HUES6 (cell line): ENCODE data around the gene USP11.
A peak's percentile ranks its signal among the peaks of the same experiment; 100 is the strongest.

Source experiments
- H3K27ac ChIP-seq: 2 replicates; pipeline ENCODE4 v1.7.0; 2013; ENCODE audit warnings: low read depth, mild to moderate bottlenecking, low read length, inconsistent platforms
- H3K27me3 ChIP-seq: 2 replicates; pipeline ENCODE4 v1.6.1; 2013; ENCODE audit warnings: low read length; ENCODE audit not compliant: control insufficient read depth, insufficient read depth
- H3K36me3 ChIP-seq: 2 replicates; pipeline ENCODE4 v1.6.1; 2013; ENCODE audit warnings: low read length; ENCODE audit not compliant: control insufficient read depth, insufficient read depth
- H3K4me1 ChIP-seq: 2 replicates; pipeline ENCODE4 v1.6.1; 2013; ENCODE audit warnings: low read length; ENCODE audit not compliant: control insufficient read depth, insufficient read depth
- H3K4me3 ChIP-seq: 2 replicates; pipeline ENCODE4 v1.5.1; 2013; ENCODE audit warnings: low read depth, low read length
- H3K9ac ChIP-seq: one replicate; pipeline ENCODE4 v1.6.1; 2013; ENCODE audit warnings: mild to moderate bottlenecking, low read length
- H3K9me3 ChIP-seq: 2 replicates; pipeline ENCODE4 v1.6.1; 2013; ENCODE audit warnings: low read depth, low read length; ENCODE audit not compliant: control insufficient read depth, insufficient read depth

Gene USP11

GRCh38 chrX:47194194-47194787, 38.5 kb upstream of the USP11 start:
- H3K9me3 ChIP-seq, result no peaks in the 10 kb centered on the region
- no peaks in the 10 kb centered on the region for H3K27me3 ChIP-seq
- H3K4me1 ChIP-seq, result peaks cover 57% of the 10 kb centered on the region
- H3K27ac ChIP-seq, result peak overlapping the region; percentile 93
- peak overlapping the region; percentile 98 for H3K9ac ChIP-seq
- peak overlapping the region; percentile 86 for H3K4me3 ChIP-seq
- peaks cover 43% of the 10 kb centered on the region for H3K36me3 ChIP-seq

GRCh38 chrX:47196098-47196497, 36.7 kb upstream of the USP11 start:
- no peaks in the 10 kb centered on the region for H3K9me3 ChIP-seq
- H3K4me1 ChIP-seq, result peaks cover 53% of the 10 kb centered on the region
- H3K27ac ChIP-seq, result no peak overlapping the region
- H3K4me3 ChIP-seq, result peak overlapping the region; percentile 40; the same call in 1 of the 2 replicates
- peaks cover 59% of the 10 kb centered on the region for H3K36me3 ChIP-seq
- H3K27me3 ChIP-seq, result no peaks in the 10 kb centered on the region
- H3K9ac ChIP-seq, result peak overlapping the region; percentile 21

- H3K27ac ChIP-seq, result peak overlapping the region; percentile 60; the same call in 1 of the 2 replicates
- H3K4me3 ChIP-seq, result peak overlapping the region; percentile 40
These were observed 35.3 kb upstream of the USP11 start for GRCh38 chrX:47197526-47197925.

DNA sequence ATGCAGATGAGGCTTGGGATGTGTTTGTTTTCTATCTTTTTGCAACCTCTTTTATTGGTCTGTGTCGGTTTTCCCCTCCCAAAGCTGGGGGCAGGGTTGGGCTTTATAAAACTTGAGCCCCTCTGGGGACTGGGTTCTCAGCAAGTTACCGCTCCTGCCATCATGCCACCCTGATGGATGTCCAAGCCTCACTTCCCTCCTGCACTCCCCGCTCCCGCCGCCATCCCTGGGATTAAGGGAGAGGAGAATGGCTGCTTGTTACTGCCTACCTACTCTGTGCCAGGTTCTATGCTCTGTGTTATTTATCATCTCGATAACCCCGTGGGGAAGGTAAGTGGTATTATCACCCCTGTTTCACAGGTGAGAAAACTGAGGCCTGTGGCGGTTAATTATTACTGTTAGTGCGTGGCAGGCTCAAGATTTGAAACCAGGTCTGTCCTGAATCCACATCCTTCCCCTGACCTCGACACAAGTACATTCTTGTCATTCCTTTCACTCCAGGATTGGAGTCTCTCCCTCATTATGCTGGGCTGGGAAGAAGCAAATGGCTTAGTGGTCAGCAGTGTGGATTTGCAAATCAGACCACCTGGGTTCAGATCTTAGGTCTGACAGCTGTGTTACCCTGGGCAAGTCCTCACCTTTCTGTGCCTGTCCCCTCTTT, 34.7 kb upstream of the USP11 start:
- peak overlapping the region; percentile 40; the same call in 1 of the 2 replicates for H3K4me3 ChIP-seq
- H3K27me3 ChIP-seq, result no peaks in the 10 kb centered on the region
- H3K9me3 ChIP-seq, result no peaks in the 10 kb centered on the region
- H3K4me1 ChIP-seq, result peaks cover 43% of the 10 kb centered on the region
- peak overlapping the region; percentile 75 for H3K9ac ChIP-seq
- peak overlapping the region; percentile 60 for H3K27ac ChIP-seq
- peaks cover 80% of the 10 kb centered on the region for H3K36me3 ChIP-seq

More at GRCh38 chrX:47197526-47197925, 35.3 kb upstream of the USP11 start:
- Histone ChIP-seq H3K4me1 (peaks cover 48% of the 10 kb centered on the region), H3K27me3 (no peaks in the 10 kb centered on the region), H3K9me3 (no peaks in the 10 kb centered on the region), H3K36me3 (peaks cover 73% of the 10 kb centered on the region), H3K9ac (peak overlapping the region; percentile 75)

DNA sequence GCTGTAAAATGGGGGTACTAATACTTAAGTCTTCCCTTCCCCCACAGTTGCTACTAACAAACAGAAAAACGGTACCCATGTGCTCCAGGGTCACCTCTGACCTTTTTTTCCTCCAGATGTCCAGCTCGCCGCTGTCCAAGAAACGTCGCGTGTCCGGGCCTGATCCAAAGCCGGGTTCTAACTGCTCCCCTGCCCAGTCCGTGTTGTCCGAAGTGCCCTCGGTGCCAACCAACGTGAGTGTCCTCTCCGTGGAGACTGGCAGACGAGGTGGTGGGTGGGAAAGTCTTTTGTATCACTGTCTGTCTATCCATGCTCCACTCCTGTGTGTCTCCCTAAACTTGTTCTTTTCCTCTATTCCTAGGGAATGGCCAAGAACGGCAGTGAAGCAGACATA, 34.1 kb upstream of the USP11 start:
- H3K9ac ChIP-seq, result peak overlapping the region; percentile 75
- peak overlapping the region; percentile 40; the same call in 1 of the 2 replicates for H3K4me3 ChIP-seq
- no peaks in the 10 kb centered on the region for H3K9me3 ChIP-seq
- H3K27ac ChIP-seq, result peak overlapping the region; percentile 57
- peaks cover 43% of the 10 kb centered on the region for H3K4me1 ChIP-seq
- H3K36me3 ChIP-seq, result peaks cover 85% of the 10 kb centered on the region
- H3K27me3 ChIP-seq, result no peaks in the 10 kb centered on the region

DNA sequence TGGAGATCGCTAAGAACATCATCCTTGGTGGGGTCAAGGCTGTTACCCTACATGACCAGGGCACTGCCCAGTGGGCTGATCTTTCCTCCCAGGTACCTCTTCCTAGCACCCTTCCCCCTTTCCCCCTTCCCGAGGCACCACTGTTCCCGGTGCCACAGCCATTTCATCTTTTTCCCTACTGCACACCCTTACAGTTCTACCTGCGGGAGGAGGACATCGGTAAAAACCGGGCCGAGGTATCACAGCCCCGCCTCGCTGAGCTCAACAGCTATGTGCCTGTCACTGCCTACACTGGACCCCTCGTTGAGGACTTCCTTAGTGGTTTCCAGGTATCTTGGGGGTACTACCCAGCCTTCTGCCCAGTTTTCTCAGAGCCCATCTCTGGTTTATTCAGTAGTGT, 33.5 kb upstream of the USP11 start:
- Histone ChIP-seq H3K27me3 (no peaks in the 10 kb centered on the region), H3K27ac (peak overlapping the region; percentile 57; the same call in 1 of the 2 replicates), H3K9ac (no peak overlapping the region), H3K36me3 (peaks cover 91% of the 10 kb centered on the region), H3K9me3 (no peaks in the 10 kb centered on the region), H3K4me3 (no peak overlapping the region), H3K4me1 (peaks cover 43% of the 10 kb centered on the region)

DNA sequence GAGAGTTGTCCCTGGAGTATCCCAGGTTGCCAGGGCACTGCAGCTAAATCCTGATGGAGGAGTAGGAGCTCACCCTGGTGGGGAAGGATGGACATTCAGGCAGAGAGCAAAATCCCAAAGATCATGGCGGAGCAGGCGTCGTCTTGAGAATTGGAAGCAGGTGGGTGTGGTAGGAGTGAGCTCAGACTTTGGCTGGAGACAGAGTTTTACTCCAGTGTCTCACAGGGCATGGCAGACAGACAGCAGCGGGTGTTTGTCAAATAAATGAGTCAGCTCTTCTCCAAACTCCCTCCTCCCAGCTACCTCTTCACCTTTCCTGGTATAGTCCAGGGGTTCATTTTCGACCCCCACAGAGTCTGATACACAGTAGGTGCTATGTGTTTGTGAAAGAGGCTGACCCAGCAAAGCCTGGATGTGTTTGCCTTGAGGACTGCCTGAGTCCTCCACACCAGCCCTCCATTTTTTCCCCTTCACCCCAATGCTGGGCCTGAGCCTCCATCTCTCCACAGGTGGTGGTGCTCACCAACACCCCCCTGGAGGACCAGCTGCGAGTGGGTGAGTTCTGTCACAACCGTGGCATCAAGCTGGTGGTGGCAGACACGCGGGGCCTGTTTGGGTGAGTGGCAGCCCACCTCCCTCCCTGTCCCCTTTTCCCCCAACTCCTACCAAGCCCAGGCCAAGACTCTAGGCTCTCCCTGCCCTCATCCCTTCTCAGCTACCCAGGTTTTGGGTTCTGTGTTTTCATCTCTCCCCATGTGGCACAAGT, 32.2 kb upstream of the USP11 start:
- no peaks in the 10 kb centered on the region for H3K27me3 ChIP-seq
- H3K4me1 ChIP-seq, result peaks cover 35% of the 10 kb centered on the region
- no peak overlapping the region for H3K9ac ChIP-seq
- H3K4me3 ChIP-seq, result no peak overlapping the region
- H3K27ac ChIP-seq, result no peak overlapping the region
- H3K36me3 ChIP-seq, result peaks cover 98% of the 10 kb centered on the region
- H3K9me3 ChIP-seq, result no peaks in the 10 kb centered on the region

DNA sequence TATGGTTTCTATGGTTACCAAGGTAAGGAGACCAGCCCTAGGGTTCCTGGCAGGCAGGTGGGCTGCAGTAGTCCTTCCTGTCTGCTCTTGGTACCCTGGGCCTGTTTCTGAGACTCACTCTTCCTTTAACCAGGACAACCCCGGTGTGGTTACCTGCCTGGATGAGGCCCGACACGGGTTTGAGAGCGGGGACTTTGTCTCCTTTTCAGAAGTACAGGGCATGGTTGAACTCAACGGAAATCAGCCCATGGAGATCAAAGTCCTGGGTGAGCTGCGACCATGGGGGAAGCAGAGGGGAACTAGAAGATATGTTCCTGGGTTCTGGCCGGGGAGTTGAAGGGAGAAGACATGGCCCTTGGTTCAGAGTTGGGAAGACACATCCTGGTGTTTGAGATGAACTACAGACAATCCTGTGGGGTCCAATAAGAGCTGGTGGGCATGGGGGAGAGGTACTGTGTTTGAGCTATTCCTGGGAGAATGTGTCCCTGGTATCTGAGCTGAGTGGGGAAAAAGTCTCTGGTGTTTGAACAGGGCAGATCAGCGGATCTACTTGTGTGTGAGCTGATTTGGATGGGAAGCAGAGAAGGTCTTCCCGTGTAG, 31.4 kb upstream of the USP11 start:
- Histone ChIP-seq H3K27ac (no peak overlapping the region), H3K27me3 (no peaks in the 10 kb centered on the region), H3K36me3 (peaks cover 98% of the 10 kb centered on the region), H3K4me3 (no peak overlapping the region), H3K4me1 (peaks cover 27% of the 10 kb centered on the region), H3K9me3 (no peaks in the 10 kb centered on the region), H3K9ac (no peak overlapping the region)

DNA sequence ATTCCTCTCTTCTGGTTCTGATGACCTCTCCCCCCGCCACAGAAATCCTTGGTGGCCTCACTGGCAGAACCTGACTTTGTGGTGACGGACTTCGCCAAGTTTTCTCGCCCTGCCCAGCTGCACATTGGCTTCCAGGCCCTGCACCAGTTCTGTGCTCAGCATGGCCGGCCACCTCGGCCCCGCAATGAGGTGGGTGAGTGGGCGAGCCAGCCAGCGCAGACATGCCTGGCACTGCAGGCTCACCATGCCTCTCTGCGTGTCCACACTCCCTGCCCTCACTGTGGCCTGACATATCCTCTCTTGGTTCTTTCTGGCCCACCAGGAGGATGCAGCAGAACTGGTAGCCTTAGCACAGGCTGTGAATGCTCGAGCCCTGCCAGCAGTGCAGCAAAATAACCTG, 30.5 kb upstream of the USP11 start:
- no peak overlapping the region for H3K27ac ChIP-seq
- H3K4me1 ChIP-seq, result peaks cover 18% of the 10 kb centered on the region
- H3K4me3 ChIP-seq, result no peak overlapping the region
- H3K9me3 ChIP-seq, result no peaks in the 10 kb centered on the region
- H3K9ac ChIP-seq, result no peak overlapping the region
- no peaks in the 10 kb centered on the region for H3K27me3 ChIP-seq
- H3K36me3 ChIP-seq, result peaks cover 98% of the 10 kb centered on the region

- peaks cover 12% of the 10 kb centered on the region; the same call in 1 of the 2 replicates for H3K4me1 ChIP-seq
- H3K36me3 ChIP-seq, result peaks cover 98% of the 10 kb centered on the region
- H3K4me3 ChIP-seq, result no peak overlapping the region
- H3K9ac ChIP-seq, result no peak overlapping the region
- no peaks in the 10 kb centered on the region for H3K27me3 ChIP-seq
- no peaks in the 10 kb centered on the region for H3K9me3 ChIP-seq
- H3K27ac ChIP-seq, result no peak overlapping the region
These were observed 29.9 kb upstream of the USP11 start for GRCh38 chrX:47202877-47203276.
